Natural killer cell (primary cell): ENCODE data around the gene CCER1. TPM values are rescaled to one million over a fixed set of nuclear protein-coding genes. Genes with fewer than 3 reads are reported as not detected.

ENCODE experiments used
- ATAC-seq, 3 donors: fragments of 150-1000 bp in 2 of 3; fragments of 200-7000 bp in 1 of 3; cut with Tn5 transposase; 1 replicate in 1 of 3; 2 replicates in 2 of 3; pipeline ENCODE4 v1.10.0; 2021; ENCODE audit warnings: mild to moderate bottlenecking in 2 of 3, moderate library complexity in 2 of 3
- DNase-seq, 2 donors: peaks; one replicate each; pipeline versions ENCODE4 v3.0.0 to v3.0.0-alpha.2; 2013 to 2021; ENCODE audit warnings: mixed read lengths in 1 of 2
- H3K27ac ChIP-seq: one replicate; pipeline ENCODE4 v1.5.1; 2013; ENCODE audit warnings: mild to moderate bottlenecking, low read length
- H3K27me3 ChIP-seq: one replicate; pipeline ENCODE4 v1.6.1; 2013; ENCODE audit warnings: low read length; ENCODE audit not compliant: control insufficient read depth, insufficient read depth
- H3K36me3 ChIP-seq: one replicate; pipeline ENCODE4 v1.6.1; 2013; ENCODE audit warnings: low read length; ENCODE audit not compliant: control insufficient read depth, insufficient read depth
- H3K4me1 ChIP-seq: one replicate; pipeline ENCODE4 v1.6.1; 2013; ENCODE audit warnings: low read length; ENCODE audit not compliant: control insufficient read depth, insufficient read depth
- H3K4me3 ChIP-seq: one replicate; pipeline ENCODE4 v1.5.1; 2013; ENCODE audit warnings: low read length
- H3K9me3 ChIP-seq: one replicate; pipeline ENCODE4 v1.6.1; 2013; ENCODE audit warnings: low read length; ENCODE audit not compliant: control insufficient read depth, insufficient read depth
- H3K27ac Mint-ChIP-seq, 2 donors: one replicate each; pipeline ENCODE4 v1.8.0; 2022; ENCODE audit warnings: mild to moderate bottlenecking in 2 of 2, mixed read lengths in 2 of 2, moderate library complexity in 1 of 2
- H3K27me3 Mint-ChIP-seq, 2 donors: one replicate each; pipeline ENCODE4 v1.8.0; 2022; ENCODE audit warnings: low read depth in 2 of 2, mixed read lengths in 2 of 2
- H3K36me3 Mint-ChIP-seq: one replicate; pipeline ENCODE4 v1.8.0; 2022; ENCODE audit warnings: mixed read lengths
- H3K4me1 Mint-ChIP-seq, 2 donors: one replicate each; pipeline ENCODE4 v1.8.0; 2022; ENCODE audit warnings: mixed read lengths in 2 of 2
- H3K4me3 Mint-ChIP-seq: one replicate; pipeline ENCODE4 v1.8.0; 2022; ENCODE audit warnings: mild to moderate bottlenecking, moderate library complexity, mixed read lengths
- H3K9me3 Mint-ChIP-seq, 2 donors: one replicate each; pipeline ENCODE4 v1.8.0; 2022; ENCODE audit warnings: mixed read lengths in 2 of 2
- CTCF ChIP-seq: fragments of 200-600 bp; IDR thresholded peaks from one replicate; pipeline ENCODE4 v1.8.0; 2022; ENCODE audit warnings: antibody characterized with exemption
- WGBS: methylation state at CpG from one replicate; pipeline ENCODE4 v1.1.7; 2013; ENCODE audit warnings: missing lambda C conversion rate; ENCODE audit not compliant: insufficient coverage; 5-methylcytosine and 5-hydroxymethylcytosine counted together
- intact Hi-C: fragments of 100-400 bp; cut with micrococcal nuclease; formaldehyde crosslinking; loops from one replicate; pipeline ENCODE4 v1.14.2; 2022
- total RNA-seq, 4 donors: library from RNA; stranded (reverse); fragments of 120-200 nt in 1 of 4; gene quantifications; one replicate each; pipeline versions ENCODE4 v1.2.3 to v1.2.4, GENCODE V29; 2013 to 2022

The CCER1 gene
- total RNA-seq, 3 donors from 2014 or later (not counting 1 experiment from before 2014, with no cell fraction given): not detected

GRCh38 chr12:90953956-90954421 lies 987 bp downstream of the CCER1 start:
- intact Hi-C loops: no loop called here
- H3K27ac ChIP-seq: no peak overlapping the region
- peak in 1 of 2 donors; percentile 15 for DNase-seq
- no peaks in the 10 kb centered on the region for H3K9me3 ChIP-seq
- peaks cover 0 to under 1% of the 10 kb centered on the region in 2 donors for H3K27me3 Mint-ChIP-seq
- no peak overlapping the region for H3K27ac Mint-ChIP-seq
- TF ChIP-seq CTCF: no peak
- H3K4me3 ChIP-seq: no peak overlapping the region
- H3K36me3 Mint-ChIP-seq: no peaks in the 10 kb centered on the region
- H3K4me1 ChIP-seq: no peaks in the 10 kb centered on the region
- no peaks in the 10 kb centered on the region for H3K4me1 Mint-ChIP-seq
- no peaks in the 10 kb centered on the region for H3K36me3 ChIP-seq
- no peak overlapping the region for H3K4me3 Mint-ChIP-seq
- no peak for ATAC-seq
- H3K27me3 ChIP-seq: no peaks in the 10 kb centered on the region
- H3K9me3 Mint-ChIP-seq: no peaks in the 10 kb centered on the region
- 86% methylated on average over 31 of the region's 32 CpGs for WGBS

- no peak for TF ChIP-seq CTCF
- intact Hi-C loops: no loop called here
- Mint-ChIP-seq H3K27me3 (peaks cover 0 to 3% of the 10 kb centered on the region in 2 donors), H3K4me3 (no peak overlapping the region), H3K9me3 (no peaks in the 10 kb centered on the region), H3K27ac (no peak overlapping the region), H3K36me3 (no peaks in the 10 kb centered on the region), H3K4me1 (no peaks in the 10 kb centered on the region)
- no peaks in the 10 kb centered on the region for H3K27me3 ChIP-seq
- no peaks in the 10 kb centered on the region for H3K4me1 ChIP-seq
- no peak overlapping the region for H3K4me3 ChIP-seq
- H3K36me3 ChIP-seq: no peaks in the 10 kb centered on the region
- H3K9me3 ChIP-seq: no peaks in the 10 kb centered on the region
- no peak overlapping the region for H3K27ac ChIP-seq
- no peak for ATAC-seq
- no peak for DNase-seq
Observed at GRCh38 chr12:90951432-90952105, 3.4 kb downstream of the CCER1 start.

GRCh38 chr12:90947869-90948268 lies 7.1 kb downstream of the CCER1 start:
- 88% methylated on average over 6 of the region's 7 CpGs for WGBS
- Mint-ChIP-seq H3K27ac (no peak overlapping the region), H3K4me3 (no peak overlapping the region), H3K27me3 (peaks cover 0 to 3% of the 10 kb centered on the region in 2 donors), H3K36me3 (no peaks in the 10 kb centered on the region), H3K4me1 (no peaks in the 10 kb centered on the region), H3K9me3 (no peaks in the 10 kb centered on the region)
- Histone ChIP-seq H3K9me3 (no peaks in the 10 kb centered on the region), H3K4me1 (no peaks in the 10 kb centered on the region), H3K4me3 (no peak overlapping the region), H3K27ac (no peak overlapping the region), H3K27me3 (no peaks in the 10 kb centered on the region), H3K36me3 (no peaks in the 10 kb centered on the region)
- intact Hi-C loops: no loop called here
- no peak for TF ChIP-seq CTCF
- ATAC-seq: no peak
- DNase-seq: no peak
